Urinary bladder (tissue), 4 donors: Measurements from ENCODE around the gene DLK1. TPM values are rescaled to one million over a fixed set of nuclear protein-coding genes. Genes with fewer than 3 reads are reported as not detected.

Experiments
- DNase-seq: peaks from one replicate; pipeline ENCODE4 v3.0.0-alpha.2; 2015; ENCODE audit errors: extremely low spot score
- H3K27ac ChIP-seq: one replicate; pipeline ENCODE4 v1.5.1; 2013; ENCODE audit warnings: low read depth, mild to moderate bottlenecking, moderate library complexity
- H3K36me3 ChIP-seq: one replicate; pipeline ENCODE4 v1.6.1; 2013; ENCODE audit warnings: mild to moderate bottlenecking, moderate library complexity; ENCODE audit not compliant: insufficient read depth
- H3K4me1 ChIP-seq: one replicate; pipeline ENCODE4 v1.6.1; 2013; ENCODE audit warnings: mild to moderate bottlenecking, moderate library complexity; ENCODE audit not compliant: insufficient read depth
- H3K4me3 ChIP-seq: one replicate; pipeline ENCODE4 v1.5.1; 2013; ENCODE audit warnings: low read depth, low read length
- WGBS: extraction: QIAGEN DNeasy Blood & Tissue Kit; methylation state at CpG from one replicate; pipeline ENCODE4 v1.1.7; 2013; 5-methylcytosine and 5-hydroxymethylcytosine counted together
- polyA plus RNA-seq: library from polyadenylated mRNA; stranded (reverse); fragments of 200-250 nt; gene quantifications from one replicate; pipeline ENCODE4 v1.2.3, GENCODE V29; 2013
- total RNA-seq: library from RNA; depleted of rRNA; stranded (reverse); fragments of >200 nt; gene quantifications from one replicate; pipeline ENCODE4 v1.2.3, GENCODE V29; 2014
- donor health status: healthy with polysubstance abuse.
- donor health status: healthy.

DLK1 gene
- total and polyA plus RNA-seq, 2 donors, result 7.1 to 87.3 TPM

DNA sequence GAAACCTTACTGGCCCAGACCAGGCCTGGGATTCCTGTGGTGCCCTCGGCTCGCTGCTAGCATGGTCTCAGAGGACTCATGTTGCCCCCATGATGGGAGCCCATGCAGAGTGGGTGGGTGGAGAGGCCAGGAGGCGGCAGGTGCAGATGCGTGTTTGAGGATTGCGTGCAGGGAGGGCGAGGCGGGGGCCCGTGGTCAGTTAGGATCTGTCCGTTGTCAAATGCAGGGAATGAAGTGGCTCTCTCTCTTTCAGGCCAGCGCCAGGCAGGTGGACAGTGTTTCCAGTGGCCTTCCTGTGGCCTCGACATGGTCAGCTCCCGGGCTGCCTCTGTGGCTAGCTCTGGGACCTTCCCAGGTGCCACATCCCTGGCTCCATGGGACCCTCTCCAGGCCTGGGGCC is 39.3 kb upstream of the DLK1 start:
- no peak for DNase-seq
- 96% methylated on average over 12 of the region's 12 CpGs for WGBS
- no peaks in the 10 kb centered on the region for H3K4me1 ChIP-seq
- H3K27ac ChIP-seq, result no peak overlapping the region
- no peaks in the 10 kb centered on the region for H3K36me3 ChIP-seq
- H3K4me3 ChIP-seq, result no peak overlapping the region

DNA sequence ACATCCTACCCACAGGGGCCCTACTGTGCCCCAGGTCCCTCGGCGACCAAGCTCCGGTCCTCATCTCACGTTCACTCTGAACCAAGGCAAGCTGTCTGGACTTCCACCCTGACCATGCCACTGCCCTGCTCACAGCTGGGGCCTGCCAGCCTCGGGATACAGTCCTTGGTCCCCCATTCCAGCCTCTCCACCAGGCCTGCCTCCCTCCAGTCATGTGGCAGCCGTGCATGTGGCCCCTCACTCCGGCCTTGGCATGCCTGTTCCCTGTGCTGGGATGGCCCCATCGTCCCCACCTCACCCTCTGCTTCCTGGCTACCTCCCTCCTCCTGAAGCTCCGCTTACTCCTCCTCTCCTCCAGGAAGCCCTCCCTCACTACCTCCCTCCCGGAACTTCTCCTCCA is 38.6 kb upstream of the DLK1 start:
- no peak for DNase-seq
- WGBS, result 86% methylated on average over 10 of the region's 10 CpGs
- Histone ChIP-seq H3K36me3 (no peaks in the 10 kb centered on the region), H3K27ac (no peak overlapping the region), H3K4me3 (no peak overlapping the region), H3K4me1 (no peaks in the 10 kb centered on the region)

DNA sequence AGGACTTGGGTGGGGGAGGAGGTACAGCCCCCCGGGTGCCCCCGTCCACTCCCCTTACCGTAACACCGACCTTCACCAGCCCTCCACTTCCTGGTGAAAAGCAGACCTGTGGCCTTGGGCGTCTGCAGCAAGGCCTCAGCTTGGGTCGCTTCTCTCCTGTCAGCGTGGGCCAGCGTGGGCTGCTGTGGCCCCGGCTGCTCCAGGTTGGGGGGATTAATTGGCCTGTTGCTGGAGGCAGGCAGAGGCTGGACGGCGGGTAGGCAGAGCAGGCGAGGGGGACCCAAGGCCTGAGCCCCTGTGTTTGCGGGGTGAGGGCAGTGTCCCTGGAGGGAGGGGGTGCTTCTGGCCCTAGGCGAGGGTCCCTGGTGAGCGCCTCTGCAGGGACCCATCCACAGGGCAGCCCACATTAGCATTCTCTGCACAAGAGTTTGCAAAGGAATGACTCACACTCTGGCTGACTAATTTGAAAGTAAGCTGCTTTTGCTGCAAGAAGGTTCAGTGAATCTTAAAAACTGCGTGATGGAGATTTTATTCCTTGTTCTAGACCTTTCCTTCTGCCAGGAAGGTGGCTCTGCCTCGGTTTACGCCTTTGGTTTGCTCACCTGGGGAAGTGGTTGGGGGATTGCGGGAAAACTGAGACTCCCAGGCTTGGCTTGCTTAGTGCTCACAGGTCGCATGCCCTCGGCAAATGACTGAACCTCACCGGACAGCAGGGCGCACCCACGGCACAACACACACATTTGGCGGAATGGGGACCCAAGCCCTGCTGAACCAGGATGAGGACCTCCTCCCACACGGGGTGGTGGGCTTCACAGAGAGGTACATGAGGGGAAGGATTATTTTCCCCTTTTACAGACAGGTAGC is 37.9 kb upstream of the DLK1 start:
- 81% methylated on average over 26 of the region's 26 CpGs for WGBS
- no peak for DNase-seq
- no peaks in the 10 kb centered on the region for H3K4me1 ChIP-seq
- no peak overlapping the region for H3K4me3 ChIP-seq
- H3K36me3 ChIP-seq, result no peaks in the 10 kb centered on the region
- no peak overlapping the region for H3K27ac ChIP-seq

DNA sequence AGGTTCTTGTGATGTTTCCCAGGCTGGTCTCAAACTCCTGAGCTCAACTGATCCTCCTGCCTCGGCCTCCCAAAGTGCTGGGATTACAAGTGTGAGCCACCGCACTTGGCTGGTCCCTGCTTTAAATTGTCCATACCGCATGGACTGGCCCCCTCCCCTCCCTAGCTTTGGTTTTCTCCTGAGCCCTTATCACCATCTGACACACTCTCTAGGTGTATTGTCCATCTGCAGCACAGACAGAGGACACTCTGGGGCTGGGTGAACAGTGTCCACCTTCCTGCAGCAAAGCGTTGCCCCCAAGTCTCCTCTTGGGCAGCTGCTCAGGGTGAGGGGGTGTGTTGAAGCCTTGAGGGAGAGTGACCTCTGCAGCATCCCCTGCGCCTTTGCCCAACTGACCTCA is 36.0 kb upstream of the DLK1 start:
- no peak overlapping the region for H3K4me3 ChIP-seq
- no peak overlapping the region for H3K27ac ChIP-seq
- DNase-seq, result no peak
- no peaks in the 10 kb centered on the region for H3K4me1 ChIP-seq
- H3K36me3 ChIP-seq, result no peaks in the 10 kb centered on the region
- 94% methylated on average over 5 of the region's 5 CpGs for WGBS

DNA sequence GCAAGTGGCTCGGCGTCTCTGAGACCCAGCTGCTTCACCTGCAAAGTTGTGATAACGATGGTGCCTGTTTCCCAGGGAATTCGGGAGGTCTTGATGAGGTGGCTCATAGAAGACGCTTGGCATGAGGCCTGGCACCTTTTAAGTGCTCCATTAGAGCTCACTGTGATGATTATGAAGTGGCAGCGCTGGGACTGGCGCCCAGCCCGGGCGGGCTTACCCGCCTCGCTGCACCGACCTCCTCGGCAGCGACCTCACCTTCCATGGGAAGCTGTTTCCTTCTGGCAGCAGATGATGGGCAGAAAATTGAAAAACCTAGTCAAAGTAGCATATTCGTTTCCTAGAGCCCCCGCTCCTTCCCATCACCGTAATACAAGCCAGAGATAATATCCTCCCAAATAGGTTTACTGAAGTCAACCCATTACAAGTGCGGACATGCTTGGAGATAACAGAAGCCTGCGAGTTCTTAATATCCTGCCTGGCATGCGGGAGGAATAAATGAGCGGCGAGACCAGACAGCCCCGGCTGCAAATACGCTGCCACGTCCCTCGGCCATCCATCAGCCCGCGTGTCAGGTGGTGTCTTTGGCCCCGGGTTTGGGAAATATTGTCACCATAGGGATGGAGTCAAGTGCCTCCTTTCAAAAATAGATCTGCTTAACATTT is 35.2 kb upstream of the DLK1 start:
- no peak for DNase-seq
- 61% methylated on average over 29 of the region's 29 CpGs for WGBS

GRCh38 chr14:100692256-100692655 is 34.4 kb upstream of the DLK1 start:
- no peaks in the 10 kb centered on the region for H3K4me1 ChIP-seq
- H3K36me3 ChIP-seq, result no peaks in the 10 kb centered on the region
- WGBS, result 82% methylated on average over 6 of the region's 6 CpGs
- H3K27ac ChIP-seq, result no peak overlapping the region
- no peak overlapping the region for H3K4me3 ChIP-seq
- no peak for DNase-seq

More for the DNA sequence above, 35.2 kb upstream of the DLK1 start:
- no peak overlapping the region for H3K4me3 ChIP-seq
- no peak overlapping the region for H3K27ac ChIP-seq
- H3K4me1 ChIP-seq, result no peaks in the 10 kb centered on the region
- H3K36me3 ChIP-seq, result no peaks in the 10 kb centered on the region

- no peak for DNase-seq
- H3K27ac ChIP-seq, result no peak overlapping the region
- 82% methylated on average over 27 of the region's 27 CpGs for WGBS
- no peaks in the 10 kb centered on the region for H3K36me3 ChIP-seq
- H3K4me1 ChIP-seq, result no peaks in the 10 kb centered on the region
- no peak overlapping the region for H3K4me3 ChIP-seq
These were observed 33.7 kb upstream of the DLK1 start for GRCh38 chr14:100692859-100693558.

GRCh38 chr14:100693877-100694578 is 32.7 kb upstream of the DLK1 start:
- Histone ChIP-seq H3K4me1 (no peaks in the 10 kb centered on the region), H3K36me3 (no peaks in the 10 kb centered on the region), H3K27ac (no peak overlapping the region), H3K4me3 (no peak overlapping the region)
- no peak for DNase-seq
- WGBS, result 88% methylated on average over 23 of the region's 23 CpGs

- WGBS, result 86% methylated on average over 17 of the region's 17 CpGs
- no peaks in the 10 kb centered on the region for H3K36me3 ChIP-seq
- no peak overlapping the region for H3K4me3 ChIP-seq
- no peak overlapping the region for H3K27ac ChIP-seq
- no peak for DNase-seq
- no peaks in the 10 kb centered on the region for H3K4me1 ChIP-seq
These were observed 31.9 kb upstream of the DLK1 start for GRCh38 chr14:100694579-100695422.

GRCh38 chr14:100695423-100695738 is 31.3 kb upstream of the DLK1 start:
- 74% methylated on average over 13 of the region's 13 CpGs for WGBS
- no peak for DNase-seq
- Histone ChIP-seq H3K4me1 (no peaks in the 10 kb centered on the region), H3K36me3 (no peaks in the 10 kb centered on the region), H3K27ac (no peak overlapping the region), H3K4me3 (no peak overlapping the region)

DNA sequence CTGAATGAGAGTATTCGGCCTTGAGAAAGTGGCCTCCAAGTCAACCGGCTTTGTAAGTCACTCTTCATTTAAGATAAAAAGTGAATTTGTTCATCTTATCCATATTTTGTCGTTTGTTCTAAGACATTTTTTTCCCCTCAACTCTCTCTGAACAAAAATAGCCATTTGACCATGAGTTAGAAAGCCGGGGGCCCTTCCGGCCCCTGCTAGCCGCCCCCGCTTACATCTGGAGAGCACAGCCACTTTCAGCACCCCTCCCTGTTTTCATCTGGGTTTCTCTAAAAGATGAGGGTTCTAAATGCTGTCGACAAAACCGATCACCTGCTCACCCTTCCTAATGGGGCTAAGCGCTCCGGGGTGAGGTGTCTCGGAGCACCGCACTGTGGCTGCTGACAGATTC is 30.7 kb upstream of the DLK1 start:
- DNase-seq, result no peak
- no peak overlapping the region for H3K4me3 ChIP-seq
- H3K36me3 ChIP-seq, result no peaks in the 10 kb centered on the region
- H3K4me1 ChIP-seq, result no peaks in the 10 kb centered on the region
- no peak overlapping the region for H3K27ac ChIP-seq
- 65% methylated on average over 13 of the region's 13 CpGs for WGBS

- H3K4me3 ChIP-seq, result no peak overlapping the region
- no peak overlapping the region for H3K27ac ChIP-seq
- no peaks in the 10 kb centered on the region for H3K36me3 ChIP-seq
- 28% methylated on average over 11 of the region's 11 CpGs for WGBS
- DNase-seq, result no peak
- no peaks in the 10 kb centered on the region for H3K4me1 ChIP-seq
These were observed 30.1 kb upstream of the DLK1 start for GRCh38 chr14:100696590-100696989.

GRCh38 chr14:100698066-100698465 is 28.6 kb upstream of the DLK1 start:
- Histone ChIP-seq H3K36me3 (no peaks in the 10 kb centered on the region), H3K4me1 (no peaks in the 10 kb centered on the region), H3K27ac (no peak overlapping the region), H3K4me3 (no peak overlapping the region)
- DNase-seq, result no peak
- 80% methylated on average over 10 of the region's 10 CpGs for WGBS
